Stimulated activated CD8-positive, alpha-beta memory T cell treated with anti-CD3 and anti-CD28 coated beads, Interleukin-12 subunit alpha, Interleukin-12 subunit beta, amount 100 ng/mL, for 4 hours (primary cell): ENCODE measurements around the gene GOLGA7B.
"Not testable (repeated sequence)": the region's sequence is repeated elsewhere in the genome, so short reads cannot be mapped to it uniquely, and the experiment has no call there.

Source experiments
- DNase-seq: peaks from one replicate; pipeline ENCODE4 v3.0.0-alpha.2; 2020; ENCODE audit warnings: low read depth

The GOLGA7B gene

GRCh38 chr10:97831259-97831658 is 18.4 kb upstream of the GOLGA7B start:
- DNase-seq, result no peak

- no peak for DNase-seq
Observed at GRCh38 chr10:97836446-97836845, 13.2 kb upstream of the GOLGA7B start.

- DNase-seq, result no peak
Observed at GRCh38 chr10:97838091-97838490, 11.6 kb upstream of the GOLGA7B start.

- not testable (repeated sequence) for DNase-seq
Observed at GRCh38 chr10:97841166-97841565, 8.5 kb upstream of the GOLGA7B start.

GRCh38 chr10:97842114-97842513 is 7.5 kb upstream of the GOLGA7B start:
- not testable (repeated sequence) for DNase-seq

GRCh38 chr10:97842656-97843280 is 6.9 kb upstream of the GOLGA7B start:
- no peak for DNase-seq

GRCh38 chr10:97843281-97843671 is 6.4 kb upstream of the GOLGA7B start:
- no peak for DNase-seq

- DNase-seq, result not testable (repeated sequence)
Observed at GRCh38 chr10:97843972-97844371, 5.7 kb upstream of the GOLGA7B start.

- no peak for DNase-seq
Observed at GRCh38 chr10:97844678-97845077, 5.0 kb upstream of the GOLGA7B start.

- DNase-seq, result no peak
Observed at GRCh38 chr10:97849103-97849686, 448 bp upstream of the GOLGA7B start.

GRCh38 chr10:97850446-97850845 is 803 bp downstream of the GOLGA7B start:
- no peak for DNase-seq

- DNase-seq, result no peak
Observed at GRCh38 chr10:97851341-97852001, 1.8 kb downstream of the GOLGA7B start.

- no peak for DNase-seq
Observed at GRCh38 chr10:97852277-97852676, 2.6 kb downstream of the GOLGA7B start.

GRCh38 chr10:97852840-97853405 is 3.3 kb downstream of the GOLGA7B start:
- no peak for DNase-seq

- DNase-seq, result no peak
Observed at GRCh38 chr10:97854743-97855142, 5.1 kb downstream of the GOLGA7B start.

- DNase-seq, result no peak
Observed at GRCh38 chr10:97858001-97858439, 8.4 kb downstream of the GOLGA7B start.

GRCh38 chr10:97861097-97861750 is 11.6 kb downstream of the GOLGA7B start:
- DNase-seq, result no peak

- no peak for DNase-seq
Observed at GRCh38 chr10:97861924-97862323, 12.3 kb downstream of the GOLGA7B start.

- no peak for DNase-seq
Observed at GRCh38 chr10:97863808-97864207, 14.2 kb downstream of the GOLGA7B start.

GRCh38 chr10:97865488-97865887 is 15.8 kb downstream of the GOLGA7B start:
- DNase-seq, result no peak

GRCh38 chr10:97866524-97867219 is 17.0 kb downstream of the GOLGA7B start:
- DNase-seq, result no peak

- no peak for DNase-seq
Observed at GRCh38 chr10:97867220-97867800, 17.7 kb downstream of the GOLGA7B start.
